ENCODE data around the gene HDAC11.
"Not testable (repeated sequence)": the region's sequence is repeated elsewhere in the genome, so short reads cannot be mapped to it uniquely, and the experiment has no call there.

HDAC11 gene

GRCh38 chr3:13482106-13482690, 2.1 kb downstream of the HDAC11 start:
- no peak for DNase-seq (ENCODE audit: extremely low read depth, low read depth)
- no peak for TF ChIP-seq CTCF (IDR thresholded peaks at IDR 0.05; ENCODE audit: low read depth, low read length)

DNA sequence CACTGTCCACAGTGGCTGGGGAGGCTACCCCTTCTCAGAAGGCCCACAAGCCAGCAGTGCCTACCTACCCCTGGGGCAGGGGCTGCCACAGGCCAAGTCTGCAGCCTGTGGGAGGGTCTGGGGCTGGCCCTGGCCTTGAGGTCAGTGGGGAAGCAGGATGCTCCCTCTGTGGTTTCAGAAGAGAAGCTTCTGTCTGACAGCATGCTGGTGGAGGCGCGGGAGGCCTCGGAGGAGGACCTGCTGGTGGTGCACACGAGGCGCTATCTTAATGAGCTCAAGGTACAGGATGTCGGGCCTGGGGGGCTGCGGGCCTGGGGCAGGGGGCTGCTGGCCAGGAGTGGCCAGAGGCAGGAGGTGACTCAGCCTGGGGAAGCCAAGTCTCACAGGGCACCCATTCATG, 3.2 kb downstream of the HDAC11 start:
- DNase-seq (ENCODE audit: extremely low read depth, low read depth): no peak
- TF ChIP-seq CTCF (IDR thresholded peaks at IDR 0.05; ENCODE audit: low read depth, low read length): no peak

- DNase-seq (ENCODE audit: extremely low read depth, low read depth): no peak
- no peak for TF ChIP-seq CTCF (IDR thresholded peaks at IDR 0.05; ENCODE audit: low read depth, low read length)
These were observed 4.0 kb downstream of the HDAC11 start for GRCh38 chr3:13483988-13484695.

DNA sequence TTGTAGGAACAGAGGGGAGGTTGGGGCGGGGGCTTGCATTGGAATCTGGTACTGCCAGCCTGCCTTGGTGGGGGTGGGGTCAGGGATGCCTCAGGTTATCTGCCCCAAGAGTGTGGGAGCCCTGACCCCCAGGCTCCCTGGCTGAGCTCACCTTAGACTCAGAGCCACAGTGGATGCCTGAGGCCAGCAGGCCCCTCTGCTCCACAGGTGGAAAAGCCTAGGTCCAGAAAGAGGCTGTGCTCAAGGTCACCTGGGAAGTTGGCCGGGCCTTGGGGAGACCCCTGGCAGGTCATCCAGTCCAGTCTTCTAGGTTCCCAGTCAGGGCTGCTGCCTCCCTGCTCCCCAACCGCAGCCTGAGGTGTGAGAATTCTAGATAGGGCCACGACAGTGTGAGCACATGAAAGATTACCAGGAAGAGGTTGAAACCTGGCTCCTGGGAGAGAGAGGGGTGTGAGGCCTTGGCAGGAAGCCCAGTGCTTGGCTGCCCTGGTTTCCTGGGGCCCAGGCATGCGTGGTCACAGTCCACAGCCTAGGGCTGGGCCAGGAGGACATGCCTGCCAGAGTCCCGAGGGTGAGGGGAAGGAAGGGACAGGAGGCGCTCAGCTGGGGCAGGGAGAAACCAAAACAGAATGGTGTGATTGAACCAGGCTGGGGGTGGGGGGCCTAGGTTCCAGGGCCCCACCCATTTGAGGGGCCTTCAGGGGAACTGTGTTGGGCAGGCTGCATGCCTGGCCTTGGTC, 4.9 kb downstream of the HDAC11 start:
- no peak for DNase-seq (ENCODE audit: extremely low read depth, low read depth)
- TF ChIP-seq CTCF (IDR thresholded peaks at IDR 0.05; ENCODE audit: low read depth, low read length): no peak

- not testable (repeated sequence) for DNase-seq (ENCODE audit: extremely low read depth, low read depth)
These were observed 5.8 kb downstream of the HDAC11 start for GRCh38 chr3:13485630-13486562.

- TF ChIP-seq CTCF (IDR thresholded peaks at IDR 0.05; ENCODE audit: low read depth, low read length): no peak
- DNase-seq (ENCODE audit: extremely low read depth, low read depth): no peak
These were observed 7.3 kb downstream of the HDAC11 start for GRCh38 chr3:13487403-13487802.

- DNase-seq (ENCODE audit: extremely low read depth, low read depth): no peak
- TF ChIP-seq CTCF (IDR thresholded peaks at IDR 0.05; ENCODE audit: low read depth, low read length): no peak
These were observed 11.3 kb downstream of the HDAC11 start for GRCh38 chr3:13491206-13491974.

Measured in AG09319 (cell line).